AG04450 (cell line): Measurements from ENCODE around the gene ANKS6. TPM values are rescaled to one million over a fixed set of nuclear protein-coding genes. Genes with fewer than 3 reads are reported as not detected.

Experiments used
- CTCF ChIA-PET: fragments of 300-600, 350-600 bp; formaldehyde crosslinking; extraction: SDS; loops from one replicate; lab custom pipeline; 2022; ENCODE audit warnings: antibody characterized with exemption, inconsistent platforms; lab: Charles Lee
- POLR2A ChIA-PET: fragments of 350-600 bp; formaldehyde crosslinking; extraction: SDS; loops from one replicate; lab custom pipeline; 2021; ENCODE audit warnings: antibody characterized with exemption, inconsistent platforms; lab: Yijun Ruan, JAX
- DNase-seq: peaks from one replicate; pipeline ENCODE4 v3.0.0-alpha.2; 2011; ENCODE audit warnings: low read depth, low spot score
- H3K27ac ChIP-seq: one replicate; pipeline ENCODE4 v1.5.1; 2012; ENCODE audit warnings: low read depth, low read length, control low read depth
- H3K27me3 ChIP-seq: one replicate; pipeline ENCODE4 v1.6.0; 2012; ENCODE audit warnings: low read length; ENCODE audit not compliant: control insufficient read depth, insufficient read depth
- H3K4me3 ChIP-seq: 2 replicates; pipeline ENCODE4 v1.5.1; 2011; ENCODE audit warnings: mild to moderate bottlenecking, low read depth, low read length, control low read depth
- H3K9me3 ChIP-seq: 2 replicates; pipeline ENCODE4 v1.5.1; 2012; ENCODE audit warnings: low read length; ENCODE audit not compliant: control insufficient read depth, insufficient read depth
- polyA plus RNA-seq: library from polyadenylated mRNA; depleted of rRNA; stranded (reverse); fragments of >200 nt; gene quantifications from 2 replicates; pipeline ENCODE4 v1.2.3, GENCODE V29; 2011
- TF ChIP-seq, protein P1 (sequence below): IDR thresholded peaks from 2 replicates; pipeline ENCODE4 v1.5.1; 2011; ENCODE audit warnings: low read depth, low read length, control low read depth, inconsistent platforms

Gene ANKS6
- polyA plus RNA-seq, 1 experiment: 10.5 TPM

DNA sequence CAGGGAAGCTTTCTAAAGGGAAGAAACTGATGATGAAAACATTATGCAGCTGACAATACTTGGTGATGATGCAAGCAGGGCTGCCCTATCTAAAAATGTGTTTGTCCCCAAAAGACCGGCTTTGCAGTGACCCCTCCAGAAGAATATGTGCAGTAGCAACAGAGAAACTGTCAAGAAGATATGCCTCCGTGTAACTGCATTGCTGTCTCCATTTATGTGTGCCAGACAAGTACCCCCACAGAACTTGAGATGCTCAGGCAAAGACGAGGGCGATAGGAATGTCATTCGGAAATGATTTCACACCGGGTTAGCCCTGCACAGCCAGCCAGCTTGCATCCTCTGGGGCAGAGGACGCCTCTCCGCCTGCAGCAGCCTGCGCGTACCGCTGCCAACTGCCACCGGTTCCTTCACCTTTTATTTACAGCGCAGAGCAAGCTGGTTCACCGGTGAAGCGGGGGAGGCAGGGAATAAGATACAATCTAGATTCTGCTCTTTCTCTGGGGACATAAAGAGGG lies 89.6 kb downstream of the ANKS6 start:
- POLR2A ChIA-PET: no interaction called here
- H3K27ac ChIP-seq: no peak overlapping the region
- no peaks in the 10 kb centered on the region; the same call in 1 of the 2 replicates for H3K9me3 ChIP-seq
- no peak for DNase-seq
- peak overlapping the region; percentile 56 for H3K4me3 ChIP-seq
- peaks cover 48% of the 10 kb centered on the region for H3K27me3 ChIP-seq
- TF ChIP-seq, protein P1, sequence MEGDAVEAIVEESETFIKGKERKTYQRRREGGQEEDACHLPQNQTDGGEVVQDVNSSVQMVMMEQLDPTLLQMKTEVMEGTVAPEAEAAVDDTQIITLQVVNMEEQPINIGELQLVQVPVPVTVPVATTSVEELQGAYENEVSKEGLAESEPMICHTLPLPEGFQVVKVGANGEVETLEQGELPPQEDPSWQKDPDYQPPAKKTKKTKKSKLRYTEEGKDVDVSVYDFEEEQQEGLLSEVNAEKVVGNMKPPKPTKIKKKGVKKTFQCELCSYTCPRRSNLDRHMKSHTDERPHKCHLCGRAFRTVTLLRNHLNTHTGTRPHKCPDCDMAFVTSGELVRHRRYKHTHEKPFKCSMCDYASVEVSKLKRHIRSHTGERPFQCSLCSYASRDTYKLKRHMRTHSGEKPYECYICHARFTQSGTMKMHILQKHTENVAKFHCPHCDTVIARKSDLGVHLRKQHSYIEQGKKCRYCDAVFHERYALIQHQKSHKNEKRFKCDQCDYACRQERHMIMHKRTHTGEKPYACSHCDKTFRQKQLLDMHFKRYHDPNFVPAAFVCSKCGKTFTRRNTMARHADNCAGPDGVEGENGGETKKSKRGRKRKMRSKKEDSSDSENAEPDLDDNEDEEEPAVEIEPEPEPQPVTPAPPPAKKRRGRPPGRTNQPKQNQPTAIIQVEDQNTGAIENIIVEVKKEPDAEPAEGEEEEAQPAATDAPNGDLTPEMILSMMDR: no peak
- CTCF ChIA-PET: interaction anchor here (0.6 to 1.9 kb wide), 10 partner anchors 11 to 391 kb away, joined by 3 to 13 read pairs (median 4); no protein-coding TSS in a partner anchor

DNA sequence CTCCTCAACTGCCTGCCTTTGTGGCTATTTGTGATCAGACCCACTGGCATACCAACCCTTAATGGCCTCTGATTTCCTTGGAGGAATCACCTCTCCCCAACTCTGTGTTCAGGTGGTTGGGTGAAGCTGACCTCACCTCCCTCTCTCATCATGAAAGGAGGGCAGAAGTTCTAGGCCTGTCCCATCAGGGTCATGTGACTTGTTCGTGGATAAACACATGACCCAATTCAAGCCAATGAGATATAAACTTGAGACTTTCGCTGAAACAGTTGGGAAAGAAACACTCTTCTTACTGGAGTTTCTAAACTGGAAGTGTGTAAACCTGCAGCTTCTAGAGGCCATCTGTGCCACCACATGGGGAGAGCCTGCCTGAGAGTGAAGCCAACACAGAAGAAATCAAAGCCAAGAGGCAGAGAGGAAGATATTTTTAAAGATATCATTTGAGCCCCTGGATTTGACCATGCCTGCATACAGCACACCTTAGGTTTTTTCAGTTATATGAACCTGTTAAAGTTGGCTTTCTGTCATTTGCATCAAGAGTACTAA lies 93.4 kb downstream of the ANKS6 start:
- peaks cover 37% of the 10 kb centered on the region for H3K27me3 ChIP-seq
- no peak overlapping the region for H3K27ac ChIP-seq
- H3K9me3 ChIP-seq: no peaks in the 10 kb centered on the region; the same call in 1 of the 2 replicates
- ChIA-PET CTCF (no interaction called here), POLR2A (no interaction called here)
- TF ChIP-seq, protein P1: no peak
- no peak for DNase-seq
- no peak overlapping the region for H3K4me3 ChIP-seq

DNA sequence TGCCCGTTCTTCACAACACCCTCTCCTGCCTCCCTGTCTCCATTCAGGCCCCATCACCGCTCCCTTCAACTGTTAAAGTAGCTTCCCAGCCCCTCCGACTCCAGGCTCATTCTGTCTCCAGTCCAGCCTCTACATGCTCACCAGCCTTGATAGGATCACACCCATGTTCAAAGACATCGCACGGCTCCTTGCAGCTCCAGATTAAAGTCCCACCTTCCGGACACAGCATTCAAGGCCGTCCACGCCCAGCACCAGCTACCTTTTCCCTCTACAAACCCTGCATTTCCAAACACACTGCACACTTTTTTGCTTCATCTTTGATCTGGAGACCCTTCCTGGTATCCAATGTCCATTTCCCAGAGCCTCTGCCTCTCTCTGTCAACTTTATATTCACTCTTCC lies 94.0 kb downstream of the ANKS6 start:
- DNase-seq: no peak
- Histone ChIP-seq H3K9me3 (no peaks in the 10 kb centered on the region; the same call in 1 of the 2 replicates), H3K4me3 (no peak overlapping the region), H3K27ac (no peak overlapping the region), H3K27me3 (peaks cover 34% of the 10 kb centered on the region)
- ChIA-PET CTCF (interaction anchor here (0.9 kb wide), 1 partner anchor 74 kb away, joined by 4 read pairs; no protein-coding TSS in a partner anchor), POLR2A (no interaction called here)
- TF ChIP-seq, protein P1: no peak

DNA sequence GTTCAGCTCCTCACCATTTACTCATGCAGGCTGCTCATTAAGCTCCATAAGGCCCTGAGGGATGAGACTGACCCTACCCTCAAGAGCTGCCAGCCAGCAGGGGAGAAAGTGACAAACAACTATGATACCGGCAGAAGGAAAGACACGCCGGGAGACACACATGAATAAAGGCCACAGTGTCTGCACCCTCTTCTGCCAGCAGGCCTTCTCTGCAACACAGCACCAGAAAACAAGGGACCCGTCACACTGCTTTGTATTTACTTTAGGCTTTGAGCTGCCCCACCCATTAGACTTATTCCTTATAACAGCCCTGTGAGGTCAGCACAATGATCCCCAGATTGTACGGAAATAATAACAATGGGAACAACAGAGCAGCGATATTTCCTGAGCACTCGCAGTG lies 94.8 kb downstream of the ANKS6 start:
- H3K27me3 ChIP-seq: peaks cover 33% of the 10 kb centered on the region
- CTCF ChIA-PET: interaction anchor here (0.9 kb wide), 1 partner anchor 74 kb away, joined by 4 read pairs; no protein-coding TSS in a partner anchor

DNA sequence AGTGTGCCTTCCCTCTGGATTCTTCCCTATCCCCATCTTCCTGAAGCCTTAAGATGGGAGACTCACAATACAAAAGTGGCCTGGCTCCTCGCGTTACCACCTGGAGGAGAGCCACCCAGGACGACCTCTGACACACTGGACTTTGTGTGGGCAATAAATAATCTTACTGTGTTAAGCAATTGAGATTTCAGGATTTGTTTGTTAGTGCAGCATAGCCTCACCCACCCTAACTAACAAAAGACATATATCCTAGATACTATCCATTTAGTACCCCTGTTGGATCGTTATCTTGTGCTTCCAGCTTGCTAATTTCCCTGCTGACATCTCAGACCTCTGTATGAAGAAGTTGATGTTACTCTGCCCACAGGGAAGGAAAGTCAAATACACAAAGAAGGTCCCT lies 95.6 kb downstream of the ANKS6 start:
- no peak for DNase-seq
- no peak overlapping the region for H3K4me3 ChIP-seq
- no peak overlapping the region for H3K27ac ChIP-seq
- peaks cover 39% of the 10 kb centered on the region for H3K27me3 ChIP-seq
- ChIA-PET CTCF (no interaction called here), POLR2A (no interaction called here)
- TF ChIP-seq, protein P1: no peak
- H3K9me3 ChIP-seq: no peaks in the 10 kb centered on the region

More for the DNA sequence above, 94.8 kb downstream of the ANKS6 start:
- POLR2A ChIA-PET: no interaction called here
- Histone ChIP-seq H3K9me3 (no peaks in the 10 kb centered on the region), H3K4me3 (no peak overlapping the region), H3K27ac (no peak overlapping the region)
- no peak for DNase-seq
- TF ChIP-seq, protein P1: no peak
